HCT116 (cell line): ENCODE data around the gene SDC1. TPM values are rescaled to one million over a fixed set of nuclear protein-coding genes. Genes with fewer than 3 reads are reported as not detected.

Experiments
- ATAC-seq: fragments of 200-7000 bp; cut with Tn5 transposase; 2 replicates; pipeline ENCODE4 v1.9.1; 2020; ENCODE audit warnings: mild to moderate bottlenecking, moderate library complexity
- BruUV-seq: library from RNA; stranded (reverse); fragments of 400-500 nt; replicated peaks from 2 replicates; lab custom pipeline; 2021; lab: Mats Ljungman, UMichigan
- CTCF ChIA-PET: fragments of 300-600 bp; sonication (Branson Sonifier 250); formaldehyde crosslinking; loops from one replicate; lab custom pipeline; 2021; ENCODE audit warnings: antibody characterized with exemption; lab: Charles Lee
- POLR2A ChIA-PET: fragments of 300-600, 350-600 bp; sonication (Branson Sonifier 250); formaldehyde crosslinking; loops from one replicate; lab custom pipeline; 2021; ENCODE audit warnings: antibody characterized with exemption; lab: Charles Lee
- RAD21 ChIA-PET, 2 experiments: fragments of 300-600 bp; sonication (Branson Sonifier 250); formaldehyde crosslinking; loops; one replicate each; lab custom pipeline; 2023; ENCODE audit warnings: low total read pairs in 2 of 2; ENCODE audit not compliant: uncharacterized antibody in 2 of 2, unreplicated experiment in 2 of 2, low non-redundant PET in 1 of 2; lab: Charles Lee
- DNase-seq: peaks from one replicate; pipeline ENCODE4 v3.0.0-alpha.2; 2010; ENCODE audit warnings: low read depth, low spot score
- H2AFZ ChIP-seq: fragments of 200-600 bp; shearing (Covaris generic), sonication (generic); 2 replicates; pipeline ENCODE4 v1.6.1; 2017; ENCODE audit warnings: low read depth, mixed run types, mixed read lengths, antibody characterized with exemption, low read length; ENCODE audit not compliant: poor library complexity, severe bottlenecking
- H3K27ac ChIP-seq: 2 replicates; pipeline ENCODE4 v1.5.1; 2012; ENCODE audit warnings: low read depth, low read length
- H3K27me3 ChIP-seq: fragments of 200-600 bp; sonication (generic); 2 replicates; pipeline ENCODE4 v1.6.1; 2016; ENCODE audit warnings: mixed run types, low read length, mixed read lengths; ENCODE audit not compliant: insufficient read depth
- H3K36me3 ChIP-seq, 2 experiments: fragments of 200-500 bp in 1 of 2; fragments of 200-600 bp in 1 of 2; sonication (Bioruptor generic) in 1 of 2; sonication (generic) in 1 of 2; 2 replicates each; pipeline versions ENCODE4 v1.5.1 to v1.6.1; 2014 to 2016; ENCODE audit warnings: low read length in 2 of 2, inconsistent platforms in 1 of 2, mixed read lengths in 1 of 2, mixed run types in 1 of 2; ENCODE audit not compliant: insufficient read depth in 2 of 2, control insufficient read depth in 1 of 2
- H3K4me1 ChIP-seq, 2 experiments: fragments of 200-600 bp in 1 of 2; sonication (generic) in 1 of 2; 2 replicates each; pipeline versions ENCODE4 v1.5.1 to v1.6.1; 2012 to 2017; ENCODE audit warnings: low read length in 2 of 2, inconsistent platforms in 1 of 2, mild to moderate bottlenecking in 1 of 2, mixed read lengths in 1 of 2, mixed run types in 1 of 2, moderate library complexity in 1 of 2; ENCODE audit not compliant: insufficient read depth in 2 of 2, control insufficient read depth in 1 of 2
- H3K4me2 ChIP-seq: fragments of 200-600 bp; sonication (generic); 2 replicates; pipeline ENCODE4 v1.6.1; 2017; ENCODE audit warnings: mixed run types, low read length, mixed read lengths
- H3K4me3 ChIP-seq, 2 experiments: fragments of 200-600 bp in 1 of 2; sonication (generic) in 1 of 2; replicated peaks in 1 of 2; 2 replicates each; pipeline ENCODE4 v1.5.1; 2011 to 2016; ENCODE audit warnings: low read length in 2 of 2, control low read depth in 1 of 2, low read depth in 1 of 2, mild to moderate bottlenecking in 1 of 2, mixed read lengths in 1 of 2, mixed run types in 1 of 2
- H3K79me2 ChIP-seq: fragments of 200-600 bp; sonication (generic); 2 replicates; pipeline ENCODE4 v1.6.1; 2017; ENCODE audit warnings: mild to moderate bottlenecking, mixed run types, low read length, moderate library complexity, mixed read lengths; ENCODE audit not compliant: insufficient read depth
- H3K9ac ChIP-seq: fragments of 200-600 bp; sonication (generic); 2 replicates; pipeline ENCODE4 v1.6.1; 2016; ENCODE audit warnings: low read length, mixed read lengths
- H3K9me2 ChIP-seq: fragments of 200-600 bp; sonication (generic), shearing (Covaris generic); 2 replicates; pipeline ENCODE4 v1.6.1; 2017; ENCODE audit warnings: mixed run types, mild to moderate bottlenecking, moderate library complexity; ENCODE audit not compliant: insufficient read depth
- H3K9me3 ChIP-seq, 2 experiments: fragments of 200-500 bp in 1 of 2; fragments of 200-600 bp in 1 of 2; sonication (Bioruptor generic) in 1 of 2; sonication (generic) in 1 of 2; 2 replicates each; pipeline ENCODE4 v1.6.1; 2014 to 2017; ENCODE audit warnings: low read length in 2 of 2, mixed read lengths in 2 of 2, inconsistent platforms in 1 of 2, low read depth in 1 of 2, mild to moderate bottlenecking in 1 of 2, mixed run types in 1 of 2, moderate library complexity in 1 of 2; ENCODE audit not compliant: control insufficient read depth in 1 of 2, insufficient read depth in 1 of 2
- H4K20me1 ChIP-seq: fragments of 200-600 bp; sonication (generic), shearing (Covaris generic); 2 replicates; pipeline ENCODE4 v1.6.1; 2017; ENCODE audit warnings: mixed run types, mild to moderate bottlenecking, moderate library complexity; ENCODE audit not compliant: insufficient read depth
- CTCF ChIP-seq, 3 experiments: fragments of 200-600 bp in 1 of 3; sonication (generic) in 1 of 3; IDR thresholded peaks in 2 of 3; conservative IDR thresholded peaks in 1 of 3; 2 replicates each; pipeline ENCODE4 v1.5.1; 2012 to 2017; ENCODE audit warnings: low read depth in 2 of 3, low read length in 2 of 3, antibody characterized with exemption in 1 of 3, borderline replicate concordance in 1 of 3, control low read depth in 1 of 3, mild to moderate bottlenecking in 1 of 3, mixed read lengths in 1 of 3, mixed run types in 1 of 3, moderate library complexity in 1 of 3; ENCODE audit not compliant: insufficient read depth in 1 of 3
- ELF1 ChIP-seq: IDR thresholded peaks from 2 replicates; pipeline ENCODE4 v1.6.1; 2012; ENCODE audit warnings: low read depth, borderline replicate concordance
- FOSL1 ChIP-seq: IDR thresholded peaks from 2 replicates; pipeline ENCODE4 v1.6.1; 2012; ENCODE audit warnings: low read depth
- JUND ChIP-seq: IDR thresholded peaks from 2 replicates; pipeline ENCODE4 v1.6.1; 2012
- POLR2A ChIP-seq: IDR thresholded peaks from 2 replicates; pipeline ENCODE4 v1.7.0; 2011; ENCODE audit warnings: borderline replicate concordance; ENCODE audit not compliant: insufficient read depth, insufficient read length; ENCODE audit errors: extremely low read depth
- RAD21 ChIP-seq: IDR thresholded peaks from 2 replicates; pipeline ENCODE4 v1.6.1; 2012; ENCODE audit warnings: low read depth, mild to moderate bottlenecking
- SIN3A ChIP-seq: IDR thresholded peaks from 2 replicates; pipeline ENCODE4 v1.6.1; 2012; ENCODE audit warnings: low read depth
- SP1 ChIP-seq: IDR thresholded peaks from 2 replicates; pipeline ENCODE4 v1.6.1; 2012; ENCODE audit warnings: low read depth
- SRF ChIP-seq: IDR thresholded peaks from 2 replicates; pipeline ENCODE4 v1.6.1; 2012; ENCODE audit warnings: low read depth
- YY1 ChIP-seq: IDR thresholded peaks from 2 replicates; pipeline ENCODE4 v1.6.1; 2011; ENCODE audit warnings: low read length, low read depth, moderate library complexity, mild to moderate bottlenecking; ENCODE audit not compliant: insufficient replicate concordance; ENCODE audit errors: extremely low read depth
- intact Hi-C: fragments of 100-400 bp; cut with micrococcal nuclease; formaldehyde crosslinking; loops from 2 replicates; pipeline ENCODE4 v1.10.0; 2022
- total RNA-seq: library from RNA; stranded (reverse); gene quantifications from one replicate; pipeline ENCODE4 v1.2.1, GENCODE V29; 2021; ENCODE audit not compliant: unreplicated experiment

SDC1 gene
- total RNA-seq, 1 experiment from 2014 or later = 32.0 TPM

GRCh38 chr2:20250436-20250835 is 25.5 kb upstream of the SDC1 start:
- DNase-seq = no peak

GRCh38 chr2:20249170-20249569 is 24.2 kb upstream of the SDC1 start:
- Histone ChIP-seq H3K4me3 (no peak overlapping the region), H3K27me3 (no peaks in the 10 kb centered on the region), H3K27ac (no peak overlapping the region)
- TF ChIP-seq YY1 (no peak), ELF1 (no peak), SIN3A (no peak), POLR2A (no peak), SP1 (no peak), CTCF (IDR thresholded peaks at IDR 0.05 in 2 of 3, conservative IDR thresholded peaks at IDR 0.05 in 1 of 3; ENCODE audit: borderline replicate concordance in 1 of 3, insufficient read depth in 1 of 3, low read depth in 2 of 3, low read length in 2 of 3) (no peak), RAD21 (no peak)
- TF ChIP-seq, all 23 proteins: peak for 0
- no TSS peak for BruUV-seq
- H2AFZ ChIP-seq = no peak overlapping the region
- no peak for DNase-seq
- no peaks in the 10 kb centered on the region for H3K79me2 ChIP-seq
- CTCF ChIA-PET = no interaction called here
- POLR2A ChIA-PET = no interaction called here
- intact Hi-C loops = no loop called here
- no peak overlapping the region for H3K4me2 ChIP-seq
- RAD21 ChIA-PET = no interaction called here
- peaks cover 33 to 47% of the 10 kb centered on the region in 2 experiments for H3K36me3 ChIP-seq
- no peak overlapping the region for H3K9ac ChIP-seq
- no peaks in the 10 kb centered on the region; the same call in 1 of the 2 replicates for H4K20me1 ChIP-seq
- no peaks in the 10 kb centered on the region for H3K9me2 ChIP-seq
- H3K4me1 ChIP-seq = no peaks in the 10 kb centered on the region
- ATAC-seq = no peak
- no peaks in the 10 kb centered on the region for H3K9me3 ChIP-seq

More at GRCh38 chr2:20250436-20250835, 25.5 kb upstream of the SDC1 start:
- CTCF ChIA-PET = no interaction called here
- Histone ChIP-seq H3K4me1 (no peaks in the 10 kb centered on the region), H3K4me2 (no peak overlapping the region), H4K20me1 (no peaks in the 10 kb centered on the region; the same call in 1 of the 2 replicates), H2AFZ (no peak overlapping the region), H3K9me3 (no peaks in the 10 kb centered on the region), H3K27me3 (no peaks in the 10 kb centered on the region), H3K79me2 (no peaks in the 10 kb centered on the region), H3K36me3 (peaks cover 44 to 59% of the 10 kb centered on the region in 2 experiments), H3K9ac (no peak overlapping the region), H3K27ac (no peak overlapping the region), H3K4me3 (no peak overlapping the region), H3K9me2 (no peaks in the 10 kb centered on the region)
- no TSS peak for BruUV-seq
- intact Hi-C loops = no loop called here
- POLR2A ChIA-PET = no interaction called here
- no peak for ATAC-seq
- RAD21 ChIA-PET = no interaction called here
- TF ChIP-seq SP1 (no peak), SIN3A (no peak), JUND (no peak), FOSL1 (no peak), SRF (no peak)
